Activated T-cell treated with anti-CD3 and anti-CD28 coated beads, Interleukin-2, amount 50 U/mL, for 24 hours (primary cell): Measurements from ENCODE around the gene DKK3.

Source experiments
- DNase-seq: peaks from one replicate; pipeline ENCODE4 v3.0.0-alpha.2; 2020
- H3K27ac Mint-ChIP-seq: 2 replicates; pipeline ENCODE4 v1.8.0; 2020; ENCODE audit warnings: mild to moderate bottlenecking, mixed read lengths
- H3K27me3 Mint-ChIP-seq: 2 replicates; pipeline ENCODE4 v1.8.0; 2020; ENCODE audit warnings: mixed read lengths
- H3K36me3 Mint-ChIP-seq: 2 replicates; pipeline ENCODE4 v1.8.0; 2020; ENCODE audit warnings: low read depth, mixed read lengths
- H3K4me1 Mint-ChIP-seq: 2 replicates; pipeline ENCODE4 v1.8.0; 2020; ENCODE audit warnings: low read depth, mixed read lengths
- H3K4me3 Mint-ChIP-seq: 2 replicates; pipeline ENCODE4 v1.8.0; 2020; ENCODE audit warnings: mild to moderate bottlenecking, moderate library complexity, mixed read lengths
- H3K9me3 Mint-ChIP-seq: 2 replicates; pipeline ENCODE4 v1.8.0; 2020; ENCODE audit warnings: mixed read lengths

Gene DKK3

DNA sequence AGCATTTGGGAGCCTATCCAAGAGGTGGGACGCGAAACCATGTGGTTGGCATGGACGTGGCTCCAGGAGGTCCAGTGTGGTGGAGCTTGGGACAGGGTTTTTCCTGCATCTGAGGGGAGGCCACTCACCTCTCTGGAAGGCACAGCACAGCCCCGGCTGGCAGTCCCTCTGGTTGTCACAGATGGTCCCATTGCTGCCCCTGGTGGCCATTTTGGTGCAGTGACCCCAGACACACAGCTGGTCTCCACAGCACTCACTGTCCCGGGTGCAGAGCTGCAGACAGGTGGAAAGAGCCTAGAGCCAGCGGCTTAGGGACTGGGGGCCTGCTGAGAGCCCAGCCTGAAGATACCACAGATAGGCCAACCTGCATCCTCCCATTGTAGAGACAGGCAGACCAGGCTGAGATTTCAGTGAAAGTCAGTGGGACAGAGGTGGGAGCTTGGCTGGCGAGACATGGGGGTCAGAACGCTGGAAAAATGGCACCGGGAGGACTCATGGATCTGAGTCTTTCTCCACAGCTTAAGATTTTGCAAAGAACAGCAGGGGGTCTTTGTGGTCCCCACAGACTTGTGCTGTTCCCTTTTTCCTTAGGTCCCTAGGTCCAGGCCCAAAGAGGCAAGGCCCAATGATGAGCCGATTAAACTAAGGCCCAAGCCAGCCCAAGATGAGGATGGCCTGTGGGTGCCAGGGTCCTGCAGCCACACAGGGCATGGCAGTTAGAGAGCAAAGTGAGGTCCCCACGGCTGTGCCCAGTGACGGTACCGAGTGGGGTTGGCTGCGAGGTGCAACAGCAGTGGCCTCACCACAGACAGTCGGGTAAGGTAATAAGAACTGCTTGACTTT, 41.4 kb downstream of the DKK3 start:
- Mint-ChIP-seq H3K27me3 (no peaks in the 10 kb centered on the region), H3K4me3 (no peak overlapping the region), H3K9me3 (no peaks in the 10 kb centered on the region), H3K36me3 (no peaks in the 10 kb centered on the region), H3K27ac (no peak overlapping the region), H3K4me1 (peaks cover 2% of the 10 kb centered on the region)
- peak; percentile 77 for DNase-seq

DNA sequence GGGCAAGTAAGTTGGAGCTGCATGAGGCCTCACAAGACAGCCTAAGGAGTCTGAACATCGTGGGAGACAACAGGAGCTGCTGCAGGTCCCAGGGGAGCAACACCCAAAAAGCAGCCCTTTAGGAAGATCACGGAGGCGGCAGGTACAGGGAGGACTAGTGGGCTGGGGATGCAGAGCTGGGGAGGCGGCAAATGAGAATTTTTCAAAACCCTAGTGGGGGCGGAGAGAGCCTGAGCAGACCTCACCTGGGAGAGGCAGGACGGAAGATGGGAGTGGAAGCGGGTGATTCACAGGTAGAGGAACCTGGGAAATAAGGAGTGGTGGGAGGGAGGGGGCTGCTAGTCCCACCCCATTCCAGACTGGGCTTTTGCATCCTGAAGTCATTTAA, 42.1 kb downstream of the DKK3 start:
- Mint-ChIP-seq H3K27ac (no peak overlapping the region), H3K9me3 (no peaks in the 10 kb centered on the region), H3K27me3 (no peaks in the 10 kb centered on the region), H3K4me3 (no peak overlapping the region), H3K36me3 (no peaks in the 10 kb centered on the region), H3K4me1 (peaks cover 6% of the 10 kb centered on the region)
- no peak for DNase-seq

DNA sequence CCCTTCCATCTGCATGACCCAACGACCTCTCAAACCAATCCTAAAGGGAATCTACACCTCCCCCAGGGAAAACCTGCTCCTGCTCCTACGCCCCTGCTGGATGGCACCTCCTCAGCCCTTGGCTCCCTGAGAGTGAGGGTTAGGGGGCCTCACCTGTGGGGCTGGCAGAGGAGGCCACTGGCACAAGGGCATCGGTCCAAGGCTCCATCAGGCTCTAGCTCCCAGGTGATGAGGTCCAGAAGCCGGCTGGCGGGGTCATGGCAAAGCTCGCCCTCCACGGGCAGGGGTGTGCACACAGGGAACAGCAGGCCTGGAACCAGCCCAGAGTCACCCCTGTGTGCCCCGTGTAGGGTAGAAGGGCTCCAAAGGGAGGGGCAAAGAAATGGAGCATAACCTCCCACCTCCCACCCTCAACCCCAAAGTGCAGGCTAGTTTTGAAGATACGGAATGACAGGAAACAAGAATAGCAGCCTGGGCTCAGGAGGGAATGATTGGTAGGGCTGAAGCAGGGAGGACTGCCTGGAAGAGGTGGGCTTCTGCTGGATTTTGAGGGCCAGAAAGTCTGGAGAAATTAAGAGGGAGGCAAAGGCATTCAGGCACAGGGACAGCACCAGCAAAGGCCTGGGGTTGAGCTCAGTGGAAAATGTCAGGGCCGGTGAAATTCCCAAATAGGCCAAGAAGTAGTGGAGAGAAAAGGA, 42.6 kb downstream of the DKK3 start:
- H3K9me3 Mint-ChIP-seq, result no peaks in the 10 kb centered on the region
- no peaks in the 10 kb centered on the region for H3K36me3 Mint-ChIP-seq
- H3K4me3 Mint-ChIP-seq, result no peak overlapping the region
- no peaks in the 10 kb centered on the region for H3K27me3 Mint-ChIP-seq
- DNase-seq, result no peak
- no peak overlapping the region for H3K27ac Mint-ChIP-seq
- peaks cover 12% of the 10 kb centered on the region for H3K4me1 Mint-ChIP-seq

DNA sequence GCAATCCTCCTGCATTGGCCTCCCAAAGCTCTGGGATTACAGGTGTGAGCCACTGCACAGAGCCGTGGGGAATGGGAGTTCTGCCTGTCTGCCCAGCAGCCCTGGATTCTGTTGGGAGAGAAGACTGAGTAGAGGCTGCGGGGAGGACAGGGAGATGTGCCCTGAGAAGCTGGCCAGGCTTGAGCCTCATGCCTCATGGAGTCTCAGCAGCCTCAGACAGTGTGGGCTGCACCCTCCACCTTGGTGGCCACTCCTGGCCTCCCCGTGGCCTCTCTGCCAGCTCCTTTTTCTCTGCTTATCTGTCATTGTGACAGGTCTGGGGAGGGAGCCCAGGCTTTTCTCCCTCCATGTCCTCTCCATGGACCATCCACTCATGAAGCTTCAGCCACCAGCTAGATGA, 43.2 kb downstream of the DKK3 start:
- Mint-ChIP-seq H3K4me1 (peaks cover 18% of the 10 kb centered on the region), H3K9me3 (no peaks in the 10 kb centered on the region), H3K4me3 (no peak overlapping the region), H3K27me3 (no peaks in the 10 kb centered on the region), H3K27ac (no peak overlapping the region), H3K36me3 (peaks cover under 1% of the 10 kb centered on the region)
- no peak for DNase-seq

- H3K27ac Mint-ChIP-seq, result no peak overlapping the region
- peaks cover 4% of the 10 kb centered on the region for H3K36me3 Mint-ChIP-seq
- H3K27me3 Mint-ChIP-seq, result no peaks in the 10 kb centered on the region
- H3K9me3 Mint-ChIP-seq, result no peaks in the 10 kb centered on the region
- no peak overlapping the region for H3K4me3 Mint-ChIP-seq
- H3K4me1 Mint-ChIP-seq, result peaks cover 22% of the 10 kb centered on the region
- DNase-seq, result no peak
These were observed 43.7 kb downstream of the DKK3 start for GRCh38 chr11:11964774-11965150.

DNA sequence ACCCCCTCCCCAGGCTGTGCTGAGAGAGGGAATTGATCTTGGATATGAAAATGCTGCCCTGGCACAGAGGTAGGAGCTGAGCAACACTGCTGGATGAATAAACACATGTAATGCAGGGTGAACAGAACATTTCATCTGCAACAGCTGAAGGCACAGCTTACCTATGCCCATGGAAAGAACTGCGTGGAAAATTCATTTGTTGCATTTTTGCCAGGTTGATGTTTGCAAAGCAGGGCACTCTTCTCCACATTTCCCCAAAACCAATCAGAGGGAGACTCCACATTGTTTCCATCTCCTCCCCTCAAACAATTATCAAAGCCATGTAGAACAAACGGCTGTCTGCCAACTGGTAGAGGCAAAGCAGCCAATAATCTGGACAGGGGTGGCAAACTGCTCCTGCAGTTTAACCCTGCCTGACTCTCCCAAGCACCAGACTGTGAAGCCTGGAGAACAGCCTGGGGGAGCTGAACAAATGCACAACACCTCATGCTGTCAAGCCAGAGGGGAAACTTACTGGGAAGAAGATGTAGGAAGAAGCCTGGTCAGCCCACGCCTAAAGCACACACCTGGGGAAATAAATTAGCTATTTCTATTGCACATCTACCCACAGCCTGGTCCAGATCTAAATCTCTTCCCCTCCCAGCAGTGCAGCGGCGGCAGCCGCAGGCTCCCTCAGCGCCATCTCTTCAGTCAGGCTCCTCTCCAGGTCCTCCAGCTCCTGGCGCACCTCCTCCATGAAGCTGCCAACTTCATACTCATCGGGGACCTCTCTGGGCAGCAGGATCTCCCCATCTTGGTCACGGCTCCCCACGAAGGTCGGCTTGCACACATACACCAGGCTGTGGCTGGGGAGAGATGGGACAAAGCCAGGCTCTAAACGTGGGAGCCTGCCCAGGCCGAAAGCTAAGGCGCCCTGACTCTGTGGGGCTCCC, 44.3 kb downstream of the DKK3 start:
- H3K27ac Mint-ChIP-seq, result peak overlapping the region; percentile 22
- DNase-seq, result no peak
- peaks cover 29% of the 10 kb centered on the region for H3K4me1 Mint-ChIP-seq

GRCh38 chr11:11963067-11963466, 45.4 kb downstream of the DKK3 start:
- H3K4me1 Mint-ChIP-seq, result peaks cover 32% of the 10 kb centered on the region
- no peak overlapping the region for H3K27ac Mint-ChIP-seq
- no peak for DNase-seq
- peaks cover 14% of the 10 kb centered on the region for H3K36me3 Mint-ChIP-seq
- H3K9me3 Mint-ChIP-seq, result no peaks in the 10 kb centered on the region
- H3K4me3 Mint-ChIP-seq, result no peak overlapping the region
- H3K27me3 Mint-ChIP-seq, result no peaks in the 10 kb centered on the region

More for the DNA sequence above, 44.3 kb downstream of the DKK3 start:
- Mint-ChIP-seq H3K27me3 (no peaks in the 10 kb centered on the region), H3K9me3 (no peaks in the 10 kb centered on the region), H3K4me3 (no peak overlapping the region), H3K36me3 (peaks cover 8% of the 10 kb centered on the region)

DNA sequence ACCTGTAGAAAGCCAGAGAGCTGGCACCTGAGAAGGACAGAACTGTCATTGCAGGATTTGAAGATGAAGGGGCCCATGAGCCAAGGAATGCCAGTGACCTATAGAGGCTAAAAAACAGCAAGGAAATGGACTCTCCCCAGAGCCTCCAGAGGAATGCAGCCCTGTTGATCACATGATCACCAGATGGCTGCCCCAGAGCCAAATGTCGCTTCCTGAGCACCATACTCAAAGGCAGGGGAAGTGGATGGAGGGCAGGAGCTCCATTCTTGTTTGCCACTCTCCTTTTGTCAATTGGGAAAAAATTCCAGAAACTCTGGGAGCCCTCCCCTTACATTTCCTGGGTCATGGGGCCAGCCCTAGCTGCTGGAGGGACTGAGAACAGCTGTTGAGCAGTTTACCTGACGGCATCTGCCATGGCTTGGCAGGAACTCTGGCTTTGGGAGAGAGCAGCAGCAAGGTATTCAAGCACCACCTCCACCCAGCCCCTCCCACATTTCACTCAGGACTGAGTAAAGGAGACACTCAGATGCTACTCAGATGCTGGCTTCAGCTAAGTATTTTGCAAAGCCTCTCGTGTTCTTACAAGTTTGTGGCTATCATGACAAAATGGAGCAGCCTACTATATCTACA, 46.9 kb downstream of the DKK3 start:
- no peaks in the 10 kb centered on the region for H3K9me3 Mint-ChIP-seq
- peaks cover 31% of the 10 kb centered on the region for H3K4me1 Mint-ChIP-seq
- H3K27ac Mint-ChIP-seq, result no peak overlapping the region
- no peak for DNase-seq
- no peak overlapping the region for H3K4me3 Mint-ChIP-seq
- H3K27me3 Mint-ChIP-seq, result no peaks in the 10 kb centered on the region
- peaks cover 28% of the 10 kb centered on the region for H3K36me3 Mint-ChIP-seq

GRCh38 chr11:11960687-11961086, 47.7 kb downstream of the DKK3 start:
- H3K36me3 Mint-ChIP-seq, result peaks cover 37% of the 10 kb centered on the region
- no peak overlapping the region for H3K4me3 Mint-ChIP-seq
- peaks cover 31% of the 10 kb centered on the region for H3K4me1 Mint-ChIP-seq
- peak overlapping the region; percentile 24 for H3K27ac Mint-ChIP-seq
- H3K27me3 Mint-ChIP-seq, result no peaks in the 10 kb centered on the region
- no peaks in the 10 kb centered on the region for H3K9me3 Mint-ChIP-seq
- no peak for DNase-seq

- Mint-ChIP-seq H3K4me1 (peaks cover 31% of the 10 kb centered on the region), H3K36me3 (peaks cover 48% of the 10 kb centered on the region), H3K27ac (peak overlapping the region; percentile 24), H3K4me3 (no peak overlapping the region), H3K9me3 (no peaks in the 10 kb centered on the region), H3K27me3 (no peaks in the 10 kb centered on the region)
- no peak for DNase-seq
These were observed 48.8 kb downstream of the DKK3 start for GRCh38 chr11:11959601-11960000.

GRCh38 chr11:11958403-11959231, 49.8 kb downstream of the DKK3 start:
- H3K4me1 Mint-ChIP-seq, result peaks cover 31% of the 10 kb centered on the region
- no peak for DNase-seq
- no peak overlapping the region for H3K27ac Mint-ChIP-seq
- no peaks in the 10 kb centered on the region for H3K27me3 Mint-ChIP-seq
- H3K36me3 Mint-ChIP-seq, result peaks cover 56% of the 10 kb centered on the region
- H3K4me3 Mint-ChIP-seq, result no peak overlapping the region
- no peaks in the 10 kb centered on the region for H3K9me3 Mint-ChIP-seq

DNA sequence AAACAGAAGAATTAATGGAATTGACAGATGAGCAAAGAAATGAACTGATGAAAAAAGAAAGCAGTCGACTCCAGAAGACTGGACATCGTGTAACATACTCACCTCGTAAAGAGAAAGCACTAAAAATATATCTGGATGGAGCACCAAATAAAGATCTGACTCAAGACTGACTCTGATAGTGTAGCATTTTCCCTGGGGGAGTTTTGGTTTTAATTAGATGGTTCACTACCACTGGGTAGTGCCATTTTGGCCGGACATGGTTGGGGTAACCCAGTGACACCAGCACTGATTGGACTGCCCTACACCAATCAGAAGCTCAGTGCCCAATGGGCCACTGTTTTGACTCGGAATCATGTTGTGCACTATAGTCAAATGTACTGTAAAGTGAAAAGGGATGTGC, 52.4 kb downstream of the DKK3 start:
- Mint-ChIP-seq H3K36me3 (peaks cover 78% of the 10 kb centered on the region), H3K9me3 (no peaks in the 10 kb centered on the region), H3K4me1 (peaks cover 22% of the 10 kb centered on the region), H3K27me3 (no peaks in the 10 kb centered on the region), H3K4me3 (no peak overlapping the region), H3K27ac (no peak overlapping the region)
- no peak for DNase-seq

DNA sequence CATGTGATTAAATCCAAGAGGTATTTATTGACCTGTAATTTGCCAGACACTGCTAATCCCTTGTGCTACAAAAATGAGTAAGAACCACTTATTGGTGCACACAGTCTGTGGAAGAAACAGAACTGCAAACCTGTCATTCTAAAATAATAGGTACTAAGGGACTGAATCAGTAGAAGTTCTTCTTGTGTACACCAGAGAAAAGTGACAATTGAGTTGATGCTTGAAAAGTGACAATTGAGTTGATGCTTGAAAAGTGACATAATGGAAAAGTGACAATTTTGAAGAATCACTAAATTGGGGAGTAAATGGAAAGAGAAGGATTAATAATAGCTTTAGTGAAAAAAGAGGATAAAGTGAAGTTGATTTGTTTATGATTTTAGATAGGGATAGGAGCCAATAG, 56.4 kb downstream of the DKK3 start:
- Mint-ChIP-seq H3K4me3 (no peak overlapping the region), H3K27ac (peak overlapping the region; percentile 14), H3K27me3 (no peaks in the 10 kb centered on the region), H3K4me1 (no peaks in the 10 kb centered on the region), H3K36me3 (peaks cover 88% of the 10 kb centered on the region), H3K9me3 (no peaks in the 10 kb centered on the region)
- DNase-seq, result no peak
